Stimulated activated naive CD4-positive, alpha-beta T cell treated with Interleukin-2 at 50 U/mL for 16 hours (primary cell): ENCODE results near the gene PCDHA9.
"Not testable (repeated sequence)": the region's sequence is repeated elsewhere in the genome, so short reads cannot be mapped to it uniquely, and the experiment has no call there.

ENCODE experiments used
- DNase-seq: peaks from one replicate; lab custom pipeline; 2025; lab: John Stamatoyannopoulos, UW

Gene PCDHA9, protein sequence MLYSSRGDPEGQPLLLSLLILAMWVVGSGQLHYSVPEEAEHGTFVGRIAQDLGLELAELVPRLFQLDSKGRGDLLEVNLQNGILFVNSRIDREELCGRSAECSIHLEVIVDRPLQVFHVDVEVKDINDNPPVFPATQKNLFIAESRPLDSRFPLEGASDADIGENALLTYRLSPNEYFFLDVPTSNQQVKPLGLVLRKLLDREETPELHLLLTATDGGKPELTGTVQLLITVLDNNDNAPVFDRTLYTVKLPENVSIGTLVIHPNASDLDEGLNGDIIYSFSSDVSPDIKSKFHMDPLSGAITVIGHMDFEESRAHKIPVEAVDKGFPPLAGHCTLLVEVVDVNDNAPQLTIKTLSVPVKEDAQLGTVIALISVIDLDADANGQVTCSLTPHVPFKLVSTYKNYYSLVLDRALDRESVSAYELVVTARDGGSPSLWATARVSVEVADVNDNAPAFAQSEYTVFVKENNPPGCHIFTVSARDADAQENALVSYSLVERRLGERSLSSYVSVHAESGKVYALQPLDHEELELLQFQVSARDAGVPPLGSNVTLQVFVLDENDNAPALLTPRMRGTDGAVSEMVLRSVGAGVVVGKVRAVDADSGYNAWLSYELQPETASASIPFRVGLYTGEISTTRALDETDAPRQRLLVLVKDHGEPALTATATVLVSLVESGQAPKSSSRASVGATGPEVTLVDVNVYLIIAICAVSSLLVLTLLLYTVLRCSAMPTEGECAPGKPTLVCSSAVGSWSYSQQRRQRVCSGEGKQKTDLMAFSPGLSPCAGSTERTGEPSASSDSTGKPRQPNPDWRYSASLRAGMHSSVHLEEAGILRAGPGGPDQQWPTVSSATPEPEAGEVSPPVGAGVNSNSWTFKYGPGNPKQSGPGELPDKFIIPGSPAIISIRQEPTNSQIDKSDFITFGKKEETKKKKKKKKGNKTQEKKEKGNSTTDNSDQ

DNA sequence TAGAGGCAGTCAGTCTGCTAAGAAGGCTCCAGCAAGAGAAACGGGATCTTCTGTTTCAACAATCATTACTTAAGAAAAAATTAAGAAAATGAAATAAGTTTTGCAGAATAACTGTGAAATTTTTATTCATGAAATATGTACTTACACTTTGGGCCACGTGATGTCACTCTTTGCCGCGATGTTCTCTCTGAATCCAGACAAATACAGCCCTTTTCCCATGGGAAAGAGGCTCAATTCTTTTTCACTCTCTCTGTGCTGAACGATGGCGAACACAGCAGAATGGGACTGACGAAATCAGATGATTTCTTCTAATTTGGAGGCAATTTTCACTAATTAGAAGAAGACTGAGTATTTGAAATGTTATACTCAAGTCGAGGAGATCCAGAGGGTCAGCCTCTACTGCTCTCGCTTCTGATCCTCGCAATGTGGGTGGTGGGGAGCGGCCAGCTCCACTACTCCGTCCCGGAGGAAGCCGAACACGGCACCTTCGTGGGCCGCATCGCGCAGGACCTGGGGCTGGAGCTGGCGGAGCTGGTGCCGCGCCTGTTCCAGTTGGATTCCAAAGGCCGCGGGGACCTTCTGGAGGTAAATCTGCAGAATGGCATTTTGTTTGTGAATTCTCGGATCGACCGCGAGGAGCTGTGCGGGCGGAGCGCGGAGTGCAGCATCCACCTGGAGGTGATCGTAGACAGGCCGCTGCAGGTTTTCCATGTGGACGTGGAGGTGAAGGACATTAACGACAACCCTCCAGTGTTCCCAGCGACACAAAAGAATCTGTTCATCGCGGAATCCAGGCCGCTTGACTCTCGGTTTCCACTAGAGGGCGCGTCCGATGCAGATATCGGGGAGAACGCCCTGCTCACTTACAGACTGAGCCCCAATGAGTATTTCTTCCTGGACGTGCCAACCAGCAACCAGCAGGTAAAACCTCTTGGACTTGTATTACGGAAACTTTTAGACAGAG, at the start of gene PCDHA9:
Gene PCDHA9, plus strand, starts transcription at position 244 of the 964 bp plus-strand sequence. Its CDS starts 114 bp downstream, at position 358.
- not testable (repeated sequence) for DNase-seq

DNA sequence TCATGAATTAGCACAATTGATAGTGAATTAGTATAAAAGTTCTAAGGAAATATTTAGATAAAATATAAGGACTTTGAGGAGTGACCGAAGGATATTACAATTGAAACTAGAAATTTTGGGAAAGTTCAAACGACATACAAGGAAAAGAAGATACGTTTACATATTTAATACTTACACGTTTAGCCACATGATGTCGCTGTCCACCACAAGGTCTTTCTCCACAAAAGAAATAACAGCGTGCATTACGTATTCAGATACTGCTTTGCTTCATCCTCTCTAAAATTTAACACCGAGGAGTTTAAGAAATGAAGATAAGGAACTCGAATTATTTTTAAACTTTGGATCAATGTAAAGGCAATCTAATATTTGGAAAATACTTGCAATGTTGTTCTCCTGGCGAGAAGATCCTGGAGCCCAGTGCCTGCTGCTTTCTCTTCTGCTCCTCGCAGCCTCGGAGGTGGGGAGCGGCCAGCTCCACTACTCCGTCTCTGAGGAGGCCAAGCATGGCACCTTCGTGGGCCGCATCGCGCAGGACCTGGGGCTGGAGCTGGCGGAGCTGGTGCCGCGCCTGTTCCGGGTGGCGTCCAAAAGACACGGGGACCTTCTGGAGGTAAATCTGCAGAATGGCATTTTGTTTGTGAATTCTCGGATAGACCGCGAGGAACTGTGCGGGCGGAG, 47.2 kb upstream of the PCDHA9 start, which contains the start of gene PCDHA3:
Gene PCDHA3, plus strand, starts transcription at position 242 of the 678 bp plus-strand sequence.
- no peak for DNase-seq

DNA sequence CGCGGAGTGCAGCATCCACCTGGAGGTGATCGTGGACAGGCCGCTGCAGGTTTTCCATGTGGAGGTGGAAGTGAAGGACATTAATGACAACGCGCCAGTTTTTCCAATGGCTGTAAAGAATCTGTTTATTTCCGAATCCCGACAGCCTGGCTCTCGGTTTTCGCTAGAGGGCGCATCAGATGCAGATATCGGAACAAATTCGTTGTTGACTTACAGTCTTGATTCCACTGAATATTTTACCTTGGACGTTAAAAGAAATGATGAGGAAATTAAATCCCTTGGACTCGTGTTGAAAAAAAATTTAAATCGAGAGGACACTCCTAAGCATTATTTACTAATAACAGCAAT, 46.7 kb upstream of the PCDHA9 start:
- DNase-seq: no peak

DNA sequence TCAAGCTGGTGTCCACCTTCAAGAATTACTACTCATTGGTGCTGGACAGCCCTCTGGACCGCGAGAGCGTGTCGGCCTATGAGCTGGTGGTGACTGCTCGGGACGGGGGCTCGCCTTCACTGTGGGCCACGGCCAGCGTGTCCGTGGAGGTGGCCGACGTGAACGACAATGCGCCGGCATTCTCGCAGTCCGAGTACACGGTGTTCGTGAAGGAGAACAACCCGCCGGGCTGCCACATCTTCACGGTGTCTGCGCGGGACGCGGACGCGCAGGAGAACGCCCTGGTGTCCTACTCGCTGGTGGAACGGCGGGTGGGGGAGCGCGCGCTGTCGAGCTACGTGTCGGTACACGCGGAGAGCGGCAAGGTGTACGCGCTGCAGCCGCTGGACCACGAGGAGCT, 45.8 kb upstream of the PCDHA9 start:
- DNase-seq: not testable (repeated sequence)

DNA sequence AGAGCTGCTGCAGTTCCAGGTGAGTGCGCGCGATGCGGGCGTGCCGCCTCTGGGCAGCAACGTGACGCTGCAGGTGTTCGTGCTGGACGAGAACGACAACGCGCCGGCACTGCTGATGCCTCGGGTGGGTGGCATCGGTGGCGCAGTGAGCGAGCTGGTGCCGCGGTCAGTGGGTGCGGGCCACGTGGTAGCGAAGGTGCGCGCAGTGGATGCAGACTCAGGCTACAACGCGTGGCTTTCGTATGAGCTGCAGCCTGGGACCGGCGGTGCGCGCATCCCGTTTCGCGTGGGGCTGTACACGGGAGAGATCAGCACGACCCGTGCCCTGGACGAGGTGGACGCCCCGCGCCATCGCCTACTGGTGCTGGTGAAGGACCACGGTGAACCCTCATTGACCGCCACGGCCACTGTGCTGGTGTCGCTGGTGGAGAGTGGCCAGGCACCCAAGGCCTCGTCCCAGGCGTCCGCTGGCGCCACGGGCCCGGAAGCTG, 45.4 kb upstream of the PCDHA9 start:
- DNase-seq: no peak

DNA sequence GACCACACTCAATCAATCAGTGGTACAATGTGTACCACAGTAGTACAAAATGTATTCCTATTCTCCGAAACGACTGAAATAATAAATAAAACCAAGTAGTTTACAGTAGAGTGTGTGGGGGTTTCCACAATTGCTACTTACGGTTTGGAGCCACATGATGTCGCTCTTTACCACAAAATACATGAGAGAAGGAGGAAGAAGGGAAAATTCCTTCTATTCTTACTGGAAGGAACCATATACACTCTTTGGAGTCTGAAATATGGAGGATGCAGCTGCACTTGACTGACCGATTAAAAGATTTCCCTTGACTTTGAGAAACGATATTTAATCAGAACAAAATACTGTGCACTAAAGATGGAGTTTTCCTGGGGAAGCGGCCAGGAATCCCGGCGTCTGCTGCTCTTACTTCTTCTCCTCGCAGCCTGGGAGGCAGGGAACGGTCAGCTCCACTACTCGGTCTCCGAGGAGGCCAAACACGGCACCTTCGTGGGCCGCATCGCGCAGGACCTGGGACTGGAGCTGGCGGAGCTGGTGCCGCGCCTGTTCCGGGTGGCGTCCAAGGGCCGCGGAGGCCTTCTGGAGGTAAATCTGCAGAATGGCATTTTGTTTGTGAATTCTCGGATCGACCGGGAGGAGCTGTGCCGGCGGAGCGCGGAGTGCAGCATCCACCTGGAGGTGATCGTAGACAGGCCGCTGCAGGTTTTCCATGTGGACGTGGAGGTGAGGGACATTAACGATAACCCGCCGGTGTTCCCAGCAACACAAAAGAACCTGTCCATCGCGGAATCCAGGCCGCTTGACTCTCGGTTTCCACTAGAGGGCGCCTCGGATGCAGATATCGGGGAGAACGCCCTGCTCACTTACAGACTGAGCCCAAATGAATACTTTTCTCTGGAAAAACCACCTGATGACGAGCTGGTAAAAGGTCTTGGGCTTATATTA, 41.1 kb upstream of the PCDHA9 start, which contains the start of gene PCDHA4:
Gene PCDHA4, plus strand, starts transcription at position 235 of the 942 bp plus-strand sequence.
- DNase-seq: no peak

DNA sequence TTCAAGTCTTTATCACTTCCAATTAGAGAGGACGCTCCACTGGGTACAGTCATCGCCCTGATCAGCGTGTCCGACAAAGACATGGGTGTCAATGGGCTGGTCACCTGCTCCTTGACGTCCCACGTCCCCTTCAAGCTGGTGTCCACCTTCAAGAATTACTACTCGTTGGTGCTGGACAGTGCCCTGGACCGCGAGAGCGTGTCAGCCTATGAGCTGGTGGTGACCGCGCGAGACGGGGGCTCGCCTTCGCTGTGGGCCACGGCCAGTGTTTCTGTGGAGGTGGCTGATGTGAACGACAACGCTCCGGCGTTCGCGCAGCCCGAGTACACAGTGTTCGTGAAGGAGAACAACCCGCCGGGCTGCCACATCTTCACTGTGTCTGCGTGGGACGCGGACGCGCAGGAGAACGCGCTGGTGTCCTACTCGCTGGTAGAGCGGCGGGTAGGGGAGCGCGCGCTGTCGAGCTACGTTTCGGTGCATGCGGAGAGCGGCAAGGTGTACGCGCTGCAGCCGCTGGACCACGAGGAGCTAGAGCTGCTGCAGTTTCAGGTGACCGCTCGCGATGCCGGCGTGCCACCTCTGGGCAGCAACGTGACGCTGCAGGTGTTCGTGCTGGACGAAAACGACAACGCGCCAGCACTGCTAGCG, 39.8 kb upstream of the PCDHA9 start:
- DNase-seq: not testable (repeated sequence)

DNA sequence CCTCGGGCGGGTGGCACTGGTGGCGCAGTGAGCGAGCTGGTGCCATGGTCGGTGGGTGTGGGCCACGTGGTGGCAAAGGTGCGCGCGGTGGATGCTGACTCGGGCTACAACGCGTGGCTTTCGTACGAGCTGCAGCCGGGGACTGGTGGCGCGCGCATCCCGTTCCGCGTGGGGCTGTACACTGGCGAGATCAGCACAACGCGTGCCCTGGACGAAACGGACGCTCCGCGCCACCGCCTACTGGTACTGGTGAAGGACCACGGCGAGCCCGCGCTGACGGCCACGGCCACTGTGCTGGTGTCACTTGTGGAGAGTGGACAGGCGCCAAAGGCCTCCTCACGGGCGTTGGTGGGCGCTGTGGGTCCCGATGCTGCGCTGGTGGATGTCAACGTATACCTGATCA, 39.3 kb upstream of the PCDHA9 start:
- no peak for DNase-seq

DNA sequence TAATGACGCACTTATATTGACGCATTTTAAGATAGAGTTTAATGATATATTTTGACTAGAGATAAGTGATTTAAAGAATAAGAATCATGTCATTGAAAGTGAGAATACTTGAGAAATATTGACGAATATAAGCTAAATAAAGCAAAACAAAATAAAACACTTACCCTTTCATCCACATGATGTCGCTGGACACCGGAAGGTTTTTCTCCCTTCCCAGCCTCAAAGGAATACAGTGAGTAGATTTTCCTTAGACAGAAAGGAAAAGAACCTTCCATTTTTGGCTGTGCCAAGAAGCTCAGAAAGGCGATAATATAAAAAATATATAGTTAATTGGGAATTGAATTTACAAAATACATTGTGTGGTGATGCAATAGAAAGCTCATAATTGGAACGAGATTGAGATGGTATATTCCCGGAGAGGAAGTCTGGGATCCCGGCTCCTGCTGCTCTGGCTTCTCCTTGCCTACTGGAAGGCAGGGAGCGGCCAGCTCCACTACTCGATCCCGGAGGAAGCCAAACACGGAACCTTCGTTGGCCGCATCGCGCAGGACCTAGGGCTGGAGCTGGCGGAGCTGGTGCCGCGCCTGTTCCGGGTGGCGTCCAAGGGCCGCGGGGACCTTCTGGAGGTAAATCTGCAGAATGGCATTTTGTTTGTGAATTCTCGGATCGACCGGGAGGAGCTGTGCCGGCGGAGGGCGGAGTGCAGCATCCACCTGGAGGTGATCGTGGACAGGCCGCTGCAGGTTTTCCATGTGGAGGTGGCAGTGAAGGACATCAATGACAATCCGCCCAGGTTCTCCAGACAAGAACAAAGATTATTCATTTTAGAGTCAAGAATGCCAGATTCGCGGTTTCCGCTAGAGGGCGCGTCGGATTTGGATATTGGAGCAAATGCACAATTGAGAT, 26.6 kb upstream of the PCDHA9 start, which contains the start of gene PCDHA5:
Gene PCDHA5, plus strand, starts transcription at position 239 of the 906 bp plus-strand sequence.
- no peak for DNase-seq

DNA sequence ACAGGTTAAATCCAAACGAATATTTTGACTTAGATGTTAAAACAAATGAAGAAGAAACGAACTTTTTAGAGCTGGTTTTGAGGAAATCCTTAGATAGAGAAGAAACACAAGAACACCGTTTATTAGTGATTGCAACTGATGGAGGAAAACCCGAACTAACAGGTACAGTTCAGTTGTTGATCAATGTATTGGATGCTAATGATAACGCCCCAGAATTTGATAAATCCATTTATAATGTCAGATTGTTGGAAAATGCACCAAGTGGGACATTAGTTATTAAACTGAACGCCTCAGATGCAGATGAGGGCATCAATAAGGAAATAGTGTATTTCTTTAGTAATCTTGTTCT, 25.9 kb upstream of the PCDHA9 start:
- no peak for DNase-seq

DNA sequence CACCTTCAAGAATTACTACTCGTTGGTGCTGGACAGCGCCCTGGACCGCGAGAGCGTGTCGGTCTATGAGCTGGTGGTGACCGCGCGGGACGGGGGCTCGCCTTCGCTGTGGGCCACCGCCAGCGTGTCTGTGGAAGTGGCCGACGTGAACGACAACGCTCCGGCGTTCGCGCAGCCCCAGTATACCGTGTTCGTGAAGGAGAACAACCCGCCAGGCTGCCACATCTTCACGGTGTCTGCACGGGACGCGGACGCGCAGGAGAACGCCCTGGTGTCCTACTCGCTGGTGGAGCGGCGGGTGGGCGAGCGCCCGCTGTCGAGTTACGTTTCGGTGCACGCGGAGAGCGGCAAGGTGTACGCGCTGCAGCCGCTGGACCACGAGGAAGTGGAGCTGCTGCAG, 25.2 kb upstream of the PCDHA9 start:
- not testable (repeated sequence) for DNase-seq

DNA sequence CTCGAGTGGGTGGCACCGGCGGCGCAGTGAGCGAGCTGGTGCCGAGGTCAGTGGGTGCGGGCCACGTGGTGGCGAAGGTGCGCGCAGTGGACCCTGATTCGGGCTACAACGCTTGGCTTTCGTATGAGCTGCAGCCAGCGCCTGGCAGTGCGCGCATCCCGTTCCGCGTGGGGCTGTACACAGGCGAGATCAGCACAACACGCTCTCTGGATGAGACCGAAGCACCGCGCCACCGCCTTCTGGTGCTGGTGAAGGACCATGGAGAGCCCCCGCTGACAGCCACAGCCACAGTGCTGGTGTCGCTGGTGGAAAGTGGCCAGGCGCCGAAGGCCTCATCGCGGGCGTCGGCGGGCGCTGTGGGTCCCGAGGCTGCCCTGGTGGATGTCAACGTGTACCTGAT, 24.7 kb upstream of the PCDHA9 start:
- no peak for DNase-seq

DNA sequence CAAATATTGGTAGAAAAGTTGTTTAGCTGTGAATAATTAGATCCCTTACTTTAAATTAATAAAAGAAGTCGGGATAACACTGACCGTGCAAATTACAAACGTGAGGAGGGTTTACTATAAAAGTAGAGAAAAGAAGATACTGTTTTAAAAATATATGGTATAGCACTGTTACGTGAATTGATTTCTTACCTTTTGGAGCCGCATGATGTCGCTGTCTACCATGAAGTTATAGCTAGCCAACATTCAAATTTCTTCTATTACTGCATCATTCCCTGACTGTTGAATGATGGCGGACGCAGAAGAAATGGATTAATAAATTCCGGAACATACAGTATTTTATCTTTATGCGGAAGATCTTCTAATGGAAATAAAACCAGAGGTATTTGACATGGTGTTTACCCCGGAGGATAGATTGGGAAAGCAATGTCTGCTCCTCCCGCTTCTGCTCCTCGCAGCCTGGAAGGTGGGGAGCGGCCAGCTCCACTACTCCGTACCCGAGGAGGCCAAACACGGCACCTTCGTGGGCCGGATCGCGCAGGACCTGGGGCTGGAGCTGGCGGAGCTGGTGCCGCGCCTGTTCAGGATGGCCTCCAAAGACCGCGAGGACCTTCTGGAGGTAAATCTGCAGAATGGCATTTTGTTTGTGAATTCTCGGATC, 20.3 kb upstream of the PCDHA9 start, which contains the start of gene PCDHA6:
Gene PCDHA6, plus strand, starts transcription at position 257 of the 658 bp plus-strand sequence. Its CDS starts 132 bp downstream, at position 389.
- DNase-seq: no peak

DNA sequence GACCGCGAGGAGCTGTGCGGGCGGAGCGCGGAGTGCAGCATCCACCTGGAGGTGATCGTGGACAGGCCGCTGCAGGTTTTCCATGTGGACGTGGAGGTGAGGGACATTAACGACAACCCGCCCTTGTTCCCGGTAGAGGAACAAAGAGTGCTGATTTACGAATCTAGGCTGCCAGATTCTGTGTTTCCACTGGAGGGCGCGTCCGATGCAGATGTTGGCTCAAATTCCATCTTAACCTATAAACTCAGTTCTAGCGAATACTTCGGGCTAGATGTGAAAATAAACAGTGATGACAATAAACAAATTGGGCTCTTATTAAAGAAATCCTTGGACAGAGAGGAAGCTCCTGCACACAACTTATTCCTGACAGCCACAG, 19.8 kb upstream of the PCDHA9 start:
- no peak for DNase-seq

DNA sequence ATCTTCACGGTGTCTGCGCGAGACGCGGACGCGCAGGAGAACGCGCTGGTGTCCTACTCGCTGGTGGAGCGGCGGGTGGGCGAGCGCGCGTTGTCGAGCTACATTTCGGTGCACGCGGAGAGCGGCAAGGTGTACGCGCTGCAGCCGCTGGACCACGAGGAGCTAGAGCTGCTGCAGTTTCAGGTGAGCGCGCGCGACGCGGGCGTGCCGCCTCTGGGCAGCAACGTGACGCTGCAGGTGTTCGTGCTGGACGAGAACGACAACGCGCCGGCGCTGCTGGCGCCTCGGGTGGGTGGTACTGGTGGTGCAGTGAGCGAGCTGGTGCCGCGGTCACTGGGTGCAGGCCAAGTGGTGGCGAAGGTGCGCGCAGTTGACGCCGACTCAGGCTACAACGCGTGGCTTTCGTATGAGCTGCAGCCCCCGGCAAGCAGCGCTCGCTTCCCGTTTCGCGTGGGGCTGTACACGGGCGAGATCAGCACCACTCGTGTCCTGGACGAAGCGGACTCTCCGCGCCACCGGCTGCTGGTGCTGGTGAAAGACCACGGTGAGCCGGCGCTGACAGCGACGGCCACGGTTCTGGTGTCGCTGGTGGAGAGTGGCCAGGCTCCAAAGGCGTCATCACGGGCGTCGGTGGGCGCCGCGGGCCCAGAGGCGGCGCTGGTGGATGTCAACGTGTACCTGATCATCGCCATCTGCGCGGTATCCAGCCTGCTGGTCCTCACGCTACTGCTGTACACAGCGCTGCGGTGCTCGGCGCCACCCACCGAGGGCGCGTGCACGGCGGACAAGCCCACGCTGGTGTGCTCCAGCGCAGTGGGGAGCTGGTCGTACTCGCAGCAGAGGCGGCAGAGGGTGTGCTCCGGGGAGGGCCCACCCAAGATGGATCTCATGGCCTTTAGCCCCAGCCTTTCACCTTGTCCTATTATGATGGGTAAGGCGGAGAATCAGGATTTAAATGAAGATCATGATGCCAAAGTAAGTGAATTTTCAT, 18.4 kb upstream of the PCDHA9 start:
- DNase-seq: not testable (repeated sequence)

DNA sequence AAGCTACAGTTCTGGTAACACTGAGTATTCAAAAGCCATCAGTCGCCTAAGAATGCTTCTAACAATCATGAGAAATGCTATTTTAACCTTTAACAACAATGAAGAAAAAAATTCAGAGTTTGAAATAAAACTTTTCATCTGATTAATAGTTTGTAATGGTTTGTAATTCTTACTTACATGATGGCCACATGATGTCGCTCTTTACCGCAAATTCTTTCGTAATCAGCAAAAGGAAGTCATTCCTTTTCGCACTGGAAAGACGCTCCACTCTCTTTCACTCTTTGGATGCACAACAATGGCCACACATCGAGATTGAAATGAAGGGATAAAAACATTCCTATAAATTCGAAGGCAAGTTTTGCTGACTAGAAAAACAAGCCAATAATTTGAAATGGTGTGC, 14.2 kb upstream of the PCDHA9 start, which contains the start of gene PCDHA7:
Gene PCDHA7, plus strand, starts transcription at position 277 of the 400 bp plus-strand sequence. Its CDS starts 115 bp downstream, at position 392.
- DNase-seq: no peak
